ENCODE data around the gene RYR2.

GRCh38 chr1:237583270-237583669 is 541.3 kb downstream of the RYR2 start:
- TF ChIP-seq EZH2 (IDR thresholded peaks at IDR 0.05; ENCODE audit: borderline replicate concordance, low read length) (no peak), CTCF (IDR thresholded peaks at IDR 0.05; ENCODE audit: low read length) (no peak)
